HUES64 (cell line): ENCODE data around the gene UQCRC1.
"Not testable (repeated sequence)": the region's sequence is repeated elsewhere in the genome, so short reads cannot be mapped to it uniquely, and the experiment has no call there.

Source experiments
- H3K27ac ChIP-seq: 2 replicates; pipeline ENCODE4 v1.7.0; 2013; ENCODE audit warnings: low read depth, low read length, inconsistent platforms
- H3K27me3 ChIP-seq: 2 replicates; pipeline ENCODE4 v1.6.1; 2013; ENCODE audit warnings: mild to moderate bottlenecking, low read length; ENCODE audit not compliant: insufficient read depth
- H3K36me3 ChIP-seq: 2 replicates; pipeline ENCODE4 v1.6.1; 2013; ENCODE audit warnings: mild to moderate bottlenecking, low read length; ENCODE audit not compliant: insufficient read depth
- H3K4me1 ChIP-seq: 2 replicates; pipeline ENCODE4 v1.6.1; 2013; ENCODE audit warnings: mild to moderate bottlenecking, low read length, moderate library complexity; ENCODE audit not compliant: insufficient read depth
- H3K4me3 ChIP-seq: 2 replicates; pipeline ENCODE4 v1.5.1; 2013; ENCODE audit warnings: mild to moderate bottlenecking, low read length, moderate library complexity
- H3K9ac ChIP-seq: 2 replicates; pipeline ENCODE4 v1.6.1; 2013; ENCODE audit warnings: mild to moderate bottlenecking, low read depth, low read length
- H3K9me3 ChIP-seq: 2 replicates; pipeline ENCODE4 v1.6.1; 2013; ENCODE audit warnings: low read depth, low read length; ENCODE audit not compliant: insufficient read depth
- WGBS: fragments of 150-250, 120-280 bp; methylation state at CpG from one replicate; pipeline ENCODE4 v1.1.7; 2013; ENCODE audit warnings: missing lambda C conversion rate; 5-methylcytosine and 5-hydroxymethylcytosine counted together

The UQCRC1 gene

DNA sequence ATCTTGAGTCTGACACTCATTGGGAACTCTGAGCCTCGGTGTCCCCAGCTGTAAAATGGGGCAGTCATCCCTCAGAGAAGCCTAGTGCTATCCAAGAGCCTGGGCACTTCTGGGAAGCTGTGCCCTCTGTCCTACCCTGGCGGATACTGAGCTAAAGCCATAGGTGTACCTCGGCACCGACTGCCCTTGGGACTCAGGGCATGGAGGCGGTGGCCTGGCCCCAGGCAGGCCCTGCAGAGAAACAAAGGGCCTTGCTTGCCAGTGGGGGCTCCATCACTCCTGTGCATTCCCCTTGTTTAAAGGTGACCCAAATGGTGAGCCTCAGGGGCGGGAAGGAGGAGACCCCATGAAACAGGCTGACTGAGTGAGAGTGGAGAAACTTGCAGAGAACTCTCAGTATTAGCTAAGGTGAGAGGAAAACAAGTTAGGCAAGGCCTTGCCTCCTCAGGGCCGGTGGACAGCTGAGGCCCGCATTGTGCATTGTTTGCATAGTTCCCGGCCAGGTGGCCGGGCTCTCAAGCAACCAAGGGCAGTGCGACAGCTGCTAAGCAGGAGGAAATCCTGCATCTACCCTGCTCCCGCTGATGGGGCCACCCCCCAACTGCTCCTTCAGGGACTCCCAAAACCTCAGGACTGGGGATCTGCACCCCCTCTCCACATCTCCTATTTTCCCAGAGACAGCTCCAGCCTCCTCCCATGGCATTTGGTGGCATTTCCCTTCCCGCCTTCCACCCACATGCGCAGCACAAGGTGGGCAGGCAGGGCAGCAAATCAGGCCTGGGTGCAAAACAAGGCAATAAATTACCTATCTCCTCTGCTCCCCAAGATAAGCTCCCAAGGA is 57.1 kb downstream of the UQCRC1 start:
- Histone ChIP-seq H3K27me3 (no peaks in the 10 kb centered on the region), H3K27ac (no peak overlapping the region), H3K9me3 (no peaks in the 10 kb centered on the region), H3K36me3 (peaks cover 48% of the 10 kb centered on the region), H3K9ac (no peak overlapping the region), H3K4me3 (no peak overlapping the region), H3K4me1 (peaks cover 17% of the 10 kb centered on the region)
- WGBS: 92% methylated on average over 14 of the region's 14 CpGs

DNA sequence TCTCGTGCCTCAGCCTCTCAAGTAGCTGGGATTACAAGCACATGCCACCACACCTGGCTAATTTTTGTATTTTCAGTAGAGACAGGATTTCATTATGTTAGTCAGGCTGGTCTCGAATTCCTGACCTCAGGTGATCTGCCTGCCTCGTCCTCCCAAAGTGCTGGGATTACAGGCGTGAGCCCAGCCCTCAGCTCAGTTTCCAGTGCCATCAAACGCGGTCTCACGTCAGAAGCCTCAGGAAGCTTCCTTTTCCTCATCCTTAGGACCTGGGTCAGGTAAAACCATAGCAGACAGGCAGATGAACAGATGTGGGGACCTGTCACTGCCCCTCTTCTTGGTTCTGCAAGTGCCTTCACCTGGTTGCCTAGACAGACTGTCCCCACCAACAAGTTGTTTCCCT is 57.8 kb downstream of the UQCRC1 start:
- Histone ChIP-seq H3K36me3 (peaks cover 54% of the 10 kb centered on the region), H3K4me1 (peaks cover 17% of the 10 kb centered on the region)
- H3K27ac ChIP-seq, H3K4me3 ChIP-seq, H3K9ac ChIP-seq, H3K27me3 ChIP-seq, H3K9me3 ChIP-seq: not testable (repeated sequence)
- WGBS: 94% methylated on average over 7 of the region's 7 CpGs
